Fibroblast of villous mesenchyme (primary cell): ENCODE results near the gene TMEM108. TPM values are rescaled to one million over a fixed set of nuclear protein-coding genes. Genes with fewer than 3 reads are reported as not detected.

Source experiments
- DNase-seq: peaks from one replicate; pipeline ENCODE4 v3.0.0-alpha.2; 2010; ENCODE audit warnings: low read depth
- H3K4me3 ChIP-seq: 2 replicates; pipeline ENCODE4 v1.5.1; 2011; ENCODE audit warnings: low read depth, mild to moderate bottlenecking, low read length
- total RNA-seq: library from RNA; depleted of rRNA; stranded (reverse); fragments of >200 nt; gene quantifications from 2 replicates; pipeline ENCODE4 v1.2.3, GENCODE V29; 2012
- TF ChIP-seq, protein P1 (sequence below): IDR thresholded peaks from 2 replicates; pipeline ENCODE4 v1.5.1; 2012; ENCODE audit warnings: low read depth, mild to moderate bottlenecking, low read length; ENCODE audit not compliant: insufficient read depth

The TMEM108 gene
- total RNA-seq, 1 donor, result under 0.01 TPM

DNA sequence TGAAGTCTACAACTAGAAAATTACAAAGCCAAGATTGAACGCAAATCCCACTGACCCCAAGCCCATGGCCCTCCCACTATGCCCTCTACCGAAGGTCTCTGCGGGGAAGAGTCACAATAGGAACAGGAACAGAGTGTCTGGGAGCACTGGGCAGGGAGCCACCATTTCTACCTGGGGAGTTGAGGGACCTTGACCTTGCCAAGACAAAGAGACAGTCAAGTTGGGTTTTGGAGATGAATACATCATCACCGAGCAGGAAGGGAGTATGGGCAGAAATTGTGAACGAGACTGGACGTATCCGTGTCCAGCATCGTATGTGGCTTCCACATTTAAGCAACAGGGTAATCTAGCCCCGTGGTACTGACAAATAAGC is 330.9 kb downstream of the TMEM108 start:
- no peak overlapping the region for H3K4me3 ChIP-seq
- TF ChIP-seq, protein P1, sequence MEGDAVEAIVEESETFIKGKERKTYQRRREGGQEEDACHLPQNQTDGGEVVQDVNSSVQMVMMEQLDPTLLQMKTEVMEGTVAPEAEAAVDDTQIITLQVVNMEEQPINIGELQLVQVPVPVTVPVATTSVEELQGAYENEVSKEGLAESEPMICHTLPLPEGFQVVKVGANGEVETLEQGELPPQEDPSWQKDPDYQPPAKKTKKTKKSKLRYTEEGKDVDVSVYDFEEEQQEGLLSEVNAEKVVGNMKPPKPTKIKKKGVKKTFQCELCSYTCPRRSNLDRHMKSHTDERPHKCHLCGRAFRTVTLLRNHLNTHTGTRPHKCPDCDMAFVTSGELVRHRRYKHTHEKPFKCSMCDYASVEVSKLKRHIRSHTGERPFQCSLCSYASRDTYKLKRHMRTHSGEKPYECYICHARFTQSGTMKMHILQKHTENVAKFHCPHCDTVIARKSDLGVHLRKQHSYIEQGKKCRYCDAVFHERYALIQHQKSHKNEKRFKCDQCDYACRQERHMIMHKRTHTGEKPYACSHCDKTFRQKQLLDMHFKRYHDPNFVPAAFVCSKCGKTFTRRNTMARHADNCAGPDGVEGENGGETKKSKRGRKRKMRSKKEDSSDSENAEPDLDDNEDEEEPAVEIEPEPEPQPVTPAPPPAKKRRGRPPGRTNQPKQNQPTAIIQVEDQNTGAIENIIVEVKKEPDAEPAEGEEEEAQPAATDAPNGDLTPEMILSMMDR, result no peak
- DNase-seq, result no peak

DNA sequence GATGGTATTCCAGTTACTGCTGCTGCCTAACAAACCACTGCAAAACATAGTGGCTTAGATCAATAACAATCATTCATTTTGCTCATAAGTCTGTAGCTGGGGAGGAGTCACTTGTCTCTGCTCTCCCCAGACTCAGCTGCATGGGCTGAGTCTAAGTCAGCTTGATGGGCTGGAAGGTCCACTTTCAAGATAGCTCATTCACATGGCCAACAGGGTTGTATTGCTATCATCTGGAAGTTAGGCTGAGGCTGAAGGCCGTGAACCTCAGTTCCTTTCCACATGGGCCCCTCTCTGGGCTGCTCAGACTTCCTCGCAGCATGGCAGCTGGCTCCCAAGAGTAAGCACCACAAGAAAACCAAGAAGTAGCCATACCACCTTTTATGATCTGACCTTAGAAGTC is 333.0 kb downstream of the TMEM108 start:
- no peak for DNase-seq
- TF ChIP-seq, protein P1, result no peak
- H3K4me3 ChIP-seq, result no peak overlapping the region

DNA sequence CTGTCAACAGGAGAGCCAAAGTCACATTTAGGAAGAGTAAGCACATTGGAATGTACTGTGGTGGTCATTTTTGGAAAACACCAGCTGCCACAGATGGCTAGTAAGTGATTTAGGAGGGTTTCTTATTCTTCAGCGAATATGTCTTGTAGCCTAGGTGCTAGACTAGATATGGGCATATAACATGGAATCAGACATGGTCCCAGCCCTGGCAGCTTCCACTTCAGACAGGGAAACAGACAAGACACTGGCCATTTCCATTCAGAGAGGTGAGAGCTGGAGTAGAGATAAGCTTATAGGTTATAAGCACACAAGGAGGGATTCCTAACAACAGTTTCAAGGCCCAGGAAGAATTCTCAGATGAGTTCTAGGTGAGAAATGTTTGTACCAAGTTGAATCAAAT is 333.5 kb downstream of the TMEM108 start:
- no peak for DNase-seq
- H3K4me3 ChIP-seq, result no peak overlapping the region
- TF ChIP-seq, protein P1, result no peak

DNA sequence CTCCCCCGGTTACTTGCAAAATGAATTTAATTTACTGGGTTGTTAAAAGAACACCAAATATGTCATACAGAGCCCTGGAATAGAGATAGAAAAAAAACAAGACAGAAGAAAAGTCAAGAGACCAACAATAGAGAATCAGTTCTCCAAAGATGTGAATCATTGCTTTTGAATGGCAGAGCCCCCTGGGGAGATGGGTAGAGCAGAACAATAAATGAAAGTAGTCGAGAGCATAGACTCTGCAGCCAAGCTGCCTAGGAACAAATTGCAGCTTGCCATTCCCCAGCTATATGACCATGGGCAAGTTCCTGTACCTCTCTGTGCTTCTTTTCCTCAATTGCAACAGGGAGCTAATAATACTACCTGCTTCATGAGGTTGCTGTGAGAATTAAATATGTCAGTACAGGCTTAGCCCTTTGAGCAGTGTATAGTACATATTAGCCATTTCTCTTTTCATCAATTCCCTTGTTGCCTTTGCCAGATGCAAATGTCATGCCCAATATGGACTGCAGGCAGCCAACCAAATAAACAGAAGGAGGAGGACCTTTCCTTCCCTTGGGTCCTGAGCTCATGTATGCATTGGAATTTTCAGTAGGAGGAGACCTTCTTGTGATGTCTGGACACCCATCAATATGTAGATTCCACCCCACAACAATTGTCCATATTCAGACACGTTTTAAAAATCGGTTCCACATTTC is 336.7 kb downstream of the TMEM108 start:
- TF ChIP-seq, protein P1, result no peak
- no peak overlapping the region for H3K4me3 ChIP-seq
- no peak for DNase-seq

DNA sequence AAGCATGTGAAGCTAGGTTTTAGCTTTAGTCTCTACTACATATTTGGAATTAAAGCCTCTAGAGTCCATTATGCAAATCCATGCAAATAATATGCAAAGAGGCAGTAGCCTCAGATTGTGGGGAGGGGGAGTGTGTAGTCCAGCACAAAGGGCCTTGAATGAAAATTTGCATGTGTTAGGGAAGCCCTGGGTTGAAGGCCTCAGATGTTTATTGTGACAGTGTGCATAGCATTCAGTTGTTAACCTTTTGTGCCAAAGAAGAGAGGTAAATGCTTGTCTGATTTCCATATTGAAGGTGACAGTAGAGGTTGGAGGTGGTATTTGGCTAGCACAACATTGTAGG is 337.2 kb downstream of the TMEM108 start:
- no peak overlapping the region for H3K4me3 ChIP-seq
- DNase-seq, result no peak
- TF ChIP-seq, protein P1, result no peak

DNA sequence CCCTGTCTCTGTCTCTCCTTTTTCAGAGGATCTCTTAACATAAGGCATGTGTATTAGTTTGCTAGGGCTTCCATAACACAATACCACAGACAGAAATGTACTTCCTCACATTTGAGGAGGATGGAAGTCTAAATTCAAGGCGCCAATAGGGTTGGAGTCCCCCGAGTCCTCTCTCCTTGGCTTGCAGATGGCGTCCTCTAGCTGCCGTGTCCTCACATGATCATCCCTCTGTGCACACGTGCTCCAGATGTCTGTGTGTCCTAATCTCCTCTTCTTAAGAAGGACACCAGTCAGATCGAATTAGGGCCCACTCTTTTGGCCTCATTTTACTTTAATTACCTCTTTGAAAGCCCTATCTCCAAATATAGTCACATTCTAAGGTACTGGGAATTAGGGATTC is 338.6 kb downstream of the TMEM108 start:
- no peak for DNase-seq
- TF ChIP-seq, protein P1, result no peak
- H3K4me3 ChIP-seq, result no peak overlapping the region

DNA sequence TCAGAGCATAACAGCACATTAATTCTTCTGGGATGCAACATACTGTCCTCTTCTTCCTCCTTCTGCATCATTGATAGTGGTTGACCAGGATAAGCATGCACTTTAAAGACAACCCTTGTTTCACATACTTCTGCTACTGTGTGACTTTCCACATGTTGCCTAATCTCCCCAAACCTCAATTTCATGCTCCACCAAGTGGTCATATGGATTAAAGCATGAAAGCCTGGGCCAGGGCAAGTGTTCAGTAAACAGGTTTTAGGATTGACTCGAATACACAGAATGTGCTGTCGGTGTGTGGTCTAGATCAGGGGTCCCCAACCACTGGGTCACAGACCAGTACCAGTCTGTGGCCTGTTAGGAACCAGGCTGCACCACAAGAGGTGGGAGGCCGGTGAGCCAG is 339.2 kb downstream of the TMEM108 start:
- DNase-seq, result peak; percentile 58
- TF ChIP-seq, protein P1, result peak; percentile 51
- H3K4me3 ChIP-seq, result no peak overlapping the region
